Pancreas (tissue), 10 donors: ENCODE measurements around the gene C1orf87. TPM values are rescaled to one million over a fixed set of nuclear protein-coding genes. Genes with fewer than 3 reads are reported as not detected.

Experiments
- ATAC-seq, 4 donors: fragments of 200-7000 bp; cut with Tn5 transposase; one replicate each; pipeline versions ENCODE4 v1.8.0 to v1.9.1; 2020; ENCODE audit warnings: mild to moderate bottlenecking in 4 of 4, moderate library complexity in 4 of 4
- DNase-seq, 6 donors: peaks; one replicate each; pipeline ENCODE4 v3.0.0-alpha.2; 2020
- FAIRE-seq: peaks from 2 replicates; lab custom pipeline; 2012; peaks lifted over from hg19 to GRCh38; lab: Jason Lieb, UNC
- H3K27ac ChIP-seq, 4 donors: fragments of 200-600 bp; sonication (generic); 1 replicate in 3 of 4; 2 replicates in 1 of 4; pipeline versions ENCODE4 v1.5.0 to v1.8.0; 2020
- H3K27me3 ChIP-seq, 4 donors: fragments of 200-600 bp; one replicate each; pipeline ENCODE4 v1.8.0; 2021
- H3K36me3 ChIP-seq, 3 donors: fragments of 200-600 bp; sonication (generic) in 1 of 3; one replicate each; pipeline versions ENCODE4 v1.5.0 to v1.8.0; 2020 to 2021
- H3K4me1 ChIP-seq, 3 donors: fragments of 200-600 bp; one replicate each; pipeline ENCODE4 v1.8.0; 2021
- H3K4me3 ChIP-seq, 4 donors: fragments of 200-600 bp; sonication (generic) in 2 of 4; one replicate each; pipeline versions ENCODE4 v1.5.0 to v1.8.0; 2020 to 2021
- H3K9me3 ChIP-seq, 4 donors: fragments of 200-600 bp; one replicate each; pipeline ENCODE4 v1.8.0; 2021
- WGBS, 2 donors: extraction: QIAGEN DNeasy Blood & Tissue Kit; methylation state at CpG; one replicate each; pipeline ENCODE4 v1.1.7; 2013; 5-methylcytosine and 5-hydroxymethylcytosine counted together
- intact Hi-C, 3 donors: fragments of 100-400 bp; cut with DNase I; formaldehyde crosslinking; loops; one replicate each; pipeline versions ENCODE4 v1.11.1 to v1.14.2; 2022
- polyA plus RNA-seq, 2 donors: library from polyadenylated mRNA; stranded (reverse); fragments of 200-250 nt; gene quantifications; one replicate each; pipeline ENCODE4 v1.2.3, GENCODE V29; 2013
- total RNA-seq, 6 donors: library from RNA; stranded (reverse); fragmentation: NEBNext Ultra II Directional in 4 of 6; extraction: Animal tissue kit (Norgen Biotek cat#: 25700) in 4 of 6; gene quantifications; one replicate each; pipeline versions ENCODE4 v1.2.1 to v1.2.4, GENCODE V29; 2021 to 2023
- TF ChIP-seq, protein P1 (sequence below), 4 donors: fragments of 200-600 bp; sonication (generic) in 3 of 4; IDR thresholded peaks; one replicate each; pipeline versions ENCODE4 v1.5.0 to v1.8.0; 2021; ENCODE audit warnings: antibody characterized with exemption in 4 of 4
- donor health status: healthy with polysubstance abuse.
- donor health status: DM: no; HTN: no; CAD: no; lungs with moderate emphysema.
- donor health status: DM: no; HTN: no; CAD: no.
- donor health status: control.
- donor health status: control.
- donor health status: Bipolar disorder and iron deficiency.
- donor health status: DM: yes; HTN: yes; CAD: no.
- donor health status: DM: no; HTN: no; CAD: no.
- donor health status: DM: no; HTN: no; CAD: no.
- donor health status: DM: yes; HTN: yes; CAD: no.

C1orf87 gene
- total and polyA plus RNA-seq, 8 donors = 0.02 TPM; not detected in 7

GRCh38 chr1:60102267-60103061 lies 28.9 kb upstream of the C1orf87 start:
- Histone ChIP-seq H3K36me3 (no peaks in the 10 kb centered on the region), H3K9me3 (no peaks in the 10 kb centered on the region), H3K27ac (no peak overlapping the region), H3K4me3 (no peak overlapping the region), H3K27me3 (peaks cover 0 to 6% (median 0%) of the 10 kb centered on the region in 4 donors), H3K4me1 (no peaks in the 10 kb centered on the region)
- ATAC-seq (no peak), FAIRE-seq (no peak), DNase-seq (no peak)
- intact Hi-C loops = no loop called here
- WGBS, 2 donors = 66 to 71% methylated on average over 3 of the region's 3 CpGs
- TF ChIP-seq, protein P1, sequence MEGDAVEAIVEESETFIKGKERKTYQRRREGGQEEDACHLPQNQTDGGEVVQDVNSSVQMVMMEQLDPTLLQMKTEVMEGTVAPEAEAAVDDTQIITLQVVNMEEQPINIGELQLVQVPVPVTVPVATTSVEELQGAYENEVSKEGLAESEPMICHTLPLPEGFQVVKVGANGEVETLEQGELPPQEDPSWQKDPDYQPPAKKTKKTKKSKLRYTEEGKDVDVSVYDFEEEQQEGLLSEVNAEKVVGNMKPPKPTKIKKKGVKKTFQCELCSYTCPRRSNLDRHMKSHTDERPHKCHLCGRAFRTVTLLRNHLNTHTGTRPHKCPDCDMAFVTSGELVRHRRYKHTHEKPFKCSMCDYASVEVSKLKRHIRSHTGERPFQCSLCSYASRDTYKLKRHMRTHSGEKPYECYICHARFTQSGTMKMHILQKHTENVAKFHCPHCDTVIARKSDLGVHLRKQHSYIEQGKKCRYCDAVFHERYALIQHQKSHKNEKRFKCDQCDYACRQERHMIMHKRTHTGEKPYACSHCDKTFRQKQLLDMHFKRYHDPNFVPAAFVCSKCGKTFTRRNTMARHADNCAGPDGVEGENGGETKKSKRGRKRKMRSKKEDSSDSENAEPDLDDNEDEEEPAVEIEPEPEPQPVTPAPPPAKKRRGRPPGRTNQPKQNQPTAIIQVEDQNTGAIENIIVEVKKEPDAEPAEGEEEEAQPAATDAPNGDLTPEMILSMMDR (IDR thresholded peaks at IDR 0.05) = no peak

DNA sequence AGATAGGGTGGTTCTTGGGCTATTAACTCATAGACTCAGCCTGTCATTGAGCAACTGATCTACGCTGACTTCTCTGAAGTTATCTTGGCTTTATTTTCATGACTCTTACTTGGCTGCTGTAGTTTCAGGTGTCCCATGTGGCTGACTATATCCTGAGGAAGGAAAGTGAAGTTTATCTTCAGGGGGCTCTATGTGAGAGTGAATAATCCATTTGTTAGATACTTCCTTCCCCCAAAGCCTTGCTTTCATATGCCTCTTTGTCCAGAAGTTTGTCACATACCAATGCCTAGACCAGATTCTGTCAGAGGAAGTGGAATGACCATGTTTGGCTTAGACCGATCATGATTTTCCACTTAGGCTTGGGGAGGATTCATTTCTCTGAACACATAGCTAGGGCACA lies 27.9 kb upstream of the C1orf87 start:
- Histone ChIP-seq H3K27ac (no peak overlapping the region), H3K9me3 (no peaks in the 10 kb centered on the region), H3K4me1 (no peaks in the 10 kb centered on the region), H3K36me3 (no peaks in the 10 kb centered on the region), H3K4me3 (no peak overlapping the region), H3K27me3 (peaks cover 0 to 6% (median 0%) of the 10 kb centered on the region in 4 donors)
- intact Hi-C loops = no loop called here
- no peak for ATAC-seq
- TF ChIP-seq, protein P1 (IDR thresholded peaks at IDR 0.05) = no peak
- WGBS, 2 donors = 75 to 81% methylated on average over 2 of the region's 2 CpGs
- no peak for FAIRE-seq
- DNase-seq = no peak

- H3K4me3 ChIP-seq = no peak overlapping the region
- TF ChIP-seq, protein P1 (IDR thresholded peaks at IDR 0.05) = no peak
- FAIRE-seq (no peak), DNase-seq (no peak), ATAC-seq (no peak)
- intact Hi-C loops = no loop called here
- H3K27ac ChIP-seq = no peak overlapping the region
- no peaks in the 10 kb centered on the region for H3K27me3 ChIP-seq
- no peaks in the 10 kb centered on the region for H3K9me3 ChIP-seq
- no peaks in the 10 kb centered on the region for H3K36me3 ChIP-seq
- WGBS, 2 donors = 73 to 78% methylated on average over 6 of the region's 6 CpGs
- no peaks in the 10 kb centered on the region for H3K4me1 ChIP-seq
Measured at GRCh38 chr1:60091195-60091715, 17.7 kb upstream of the C1orf87 start.

DNA sequence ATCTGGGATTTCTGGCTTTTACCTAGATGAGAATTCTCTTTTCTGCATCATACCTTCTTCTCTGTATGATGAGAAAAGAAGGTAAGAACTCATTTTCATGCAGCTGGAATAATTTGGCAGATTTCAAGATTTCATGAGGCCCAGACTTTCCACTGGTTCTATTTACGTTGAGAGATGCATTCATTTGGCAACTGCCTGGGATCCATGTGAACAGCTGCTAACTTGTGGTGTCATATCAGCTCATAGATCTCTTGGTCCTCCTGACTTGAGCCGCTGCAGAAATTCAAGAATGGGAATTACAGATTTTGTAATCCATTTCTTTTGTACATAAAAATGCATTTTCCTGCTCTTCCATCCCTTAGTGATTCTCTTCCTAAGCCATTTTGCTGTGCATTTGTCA lies 17.1 kb upstream of the C1orf87 start:
- H3K4me1 ChIP-seq = no peaks in the 10 kb centered on the region
- TF ChIP-seq, protein P1 (IDR thresholded peaks at IDR 0.05) = no peak
- no peak overlapping the region for H3K4me3 ChIP-seq
- DNase-seq = no peak
- intact Hi-C loops = no loop called here
- WGBS, 2 donors = 50 to 79% methylated on average over 2 of the region's 2 CpGs
- H3K27ac ChIP-seq = no peak overlapping the region
- ATAC-seq = no peak
- no peak for FAIRE-seq
- H3K9me3 ChIP-seq = no peaks in the 10 kb centered on the region
- no peaks in the 10 kb centered on the region for H3K36me3 ChIP-seq
- no peaks in the 10 kb centered on the region for H3K27me3 ChIP-seq

DNA sequence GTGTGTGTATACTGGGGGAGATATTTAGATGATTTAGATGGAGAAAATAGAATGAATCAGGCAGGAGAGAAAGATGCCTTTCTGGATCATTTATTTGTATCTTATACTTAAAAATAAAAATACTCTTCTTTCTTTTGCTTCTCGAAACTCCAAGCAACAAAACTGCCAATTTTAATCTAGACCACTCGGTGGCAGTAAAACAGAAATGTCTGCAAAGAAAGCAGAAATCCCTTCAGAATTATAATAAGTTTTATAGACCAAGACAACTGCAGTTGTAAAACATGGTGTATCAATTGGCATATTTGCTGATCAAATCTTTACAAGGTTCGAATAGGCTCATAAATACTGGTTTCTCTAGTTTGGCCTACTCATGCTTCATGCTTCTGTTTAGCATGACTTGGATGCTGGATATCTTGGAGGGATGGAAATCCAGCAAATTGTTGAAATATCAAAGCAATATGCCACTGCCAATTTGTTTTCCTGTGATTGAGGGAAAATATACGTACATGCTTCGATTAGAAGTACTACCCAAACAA lies 15.1 kb upstream of the C1orf87 start:
- Histone ChIP-seq H3K9me3 (no peaks in the 10 kb centered on the region), H3K4me1 (no peaks in the 10 kb centered on the region), H3K4me3 (no peak overlapping the region), H3K27me3 (no peaks in the 10 kb centered on the region), H3K36me3 (no peaks in the 10 kb centered on the region), H3K27ac (no peak overlapping the region)
- WGBS, 2 donors = 60 to 63% methylated on average over 5 of the region's 5 CpGs
- FAIRE-seq = no peak
- intact Hi-C loops = no loop called here
- no peak for DNase-seq
- ATAC-seq = no peak
- TF ChIP-seq, protein P1 (IDR thresholded peaks at IDR 0.05) = no peak
